ENCODE data around the gene KRTAP4-8. TPM values are rescaled to one million over a fixed set of nuclear protein-coding genes. Genes with fewer than 3 reads are reported as not detected.
"Not testable (repeated sequence)": the region's sequence is repeated elsewhere in the genome, so short reads cannot be mapped to it uniquely, and the experiment has no call there.

Gene KRTAP4-8
- total RNA-seq, 1 donor from 2014 or later, result not detected

DNA sequence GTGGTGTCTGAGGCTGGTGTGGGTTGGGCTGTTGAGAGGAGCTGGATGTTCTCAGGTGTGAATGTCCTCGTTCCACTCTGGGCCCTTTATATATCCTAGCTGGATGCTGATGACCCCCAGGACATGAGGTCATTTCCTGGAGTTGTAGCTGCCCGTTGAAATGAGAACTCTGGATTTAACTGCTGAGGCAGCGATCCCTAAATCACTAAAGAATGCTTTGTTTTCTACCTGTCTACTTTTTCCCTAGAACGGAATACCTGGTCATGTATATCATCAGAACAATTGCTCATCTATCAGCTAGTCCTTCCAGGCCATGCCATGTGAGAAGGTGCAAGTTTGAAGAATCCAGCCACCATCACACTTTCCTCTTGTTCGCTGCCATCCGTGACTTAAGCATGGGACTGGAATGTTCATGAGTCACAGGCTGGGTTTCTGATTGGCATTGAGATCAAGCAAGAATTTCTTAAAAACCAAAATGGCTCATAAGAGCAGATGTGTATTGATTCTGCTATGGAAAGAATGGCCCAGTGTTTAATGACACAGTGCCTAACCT, 37.8 kb downstream of the KRTAP4-8 start, which contains the start of gene KRTAP2-3:
TSS of gene KRTAP2-3 (minus strand) at position 63 of the 553 bp plus-strand sequence. CDS start 64 bp downstream, outside the sequence.
- H3K27me3 Mint-ChIP-seq (ENCODE audit: low read depth), result no peaks in the 10 kb centered on the region
- H3K27ac Mint-ChIP-seq (ENCODE audit: unreplicated experiment), result peak within 1 kb of the TSS; percentile 95
- TF ChIP-seq, protein P1, sequence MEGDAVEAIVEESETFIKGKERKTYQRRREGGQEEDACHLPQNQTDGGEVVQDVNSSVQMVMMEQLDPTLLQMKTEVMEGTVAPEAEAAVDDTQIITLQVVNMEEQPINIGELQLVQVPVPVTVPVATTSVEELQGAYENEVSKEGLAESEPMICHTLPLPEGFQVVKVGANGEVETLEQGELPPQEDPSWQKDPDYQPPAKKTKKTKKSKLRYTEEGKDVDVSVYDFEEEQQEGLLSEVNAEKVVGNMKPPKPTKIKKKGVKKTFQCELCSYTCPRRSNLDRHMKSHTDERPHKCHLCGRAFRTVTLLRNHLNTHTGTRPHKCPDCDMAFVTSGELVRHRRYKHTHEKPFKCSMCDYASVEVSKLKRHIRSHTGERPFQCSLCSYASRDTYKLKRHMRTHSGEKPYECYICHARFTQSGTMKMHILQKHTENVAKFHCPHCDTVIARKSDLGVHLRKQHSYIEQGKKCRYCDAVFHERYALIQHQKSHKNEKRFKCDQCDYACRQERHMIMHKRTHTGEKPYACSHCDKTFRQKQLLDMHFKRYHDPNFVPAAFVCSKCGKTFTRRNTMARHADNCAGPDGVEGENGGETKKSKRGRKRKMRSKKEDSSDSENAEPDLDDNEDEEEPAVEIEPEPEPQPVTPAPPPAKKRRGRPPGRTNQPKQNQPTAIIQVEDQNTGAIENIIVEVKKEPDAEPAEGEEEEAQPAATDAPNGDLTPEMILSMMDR (IDR thresholded peaks at IDR 0.05), result no peak
- peaks cover 4% of the 10 kb centered on the region for H3K9me3 Mint-ChIP-seq (ENCODE audit: low read depth)
- no peak for DNase-seq (ENCODE audit: low spot score)
- peaks cover 1% of the 10 kb centered on the region for H3K36me3 Mint-ChIP-seq (ENCODE audit: low read depth)
- H3K4me1 Mint-ChIP-seq (ENCODE audit: low read depth), result peaks cover 50% of the 10 kb centered on the region
- peak within 1 kb of the TSS; percentile 5 for H3K4me3 Mint-ChIP-seq (ENCODE audit: unreplicated experiment)

DNA sequence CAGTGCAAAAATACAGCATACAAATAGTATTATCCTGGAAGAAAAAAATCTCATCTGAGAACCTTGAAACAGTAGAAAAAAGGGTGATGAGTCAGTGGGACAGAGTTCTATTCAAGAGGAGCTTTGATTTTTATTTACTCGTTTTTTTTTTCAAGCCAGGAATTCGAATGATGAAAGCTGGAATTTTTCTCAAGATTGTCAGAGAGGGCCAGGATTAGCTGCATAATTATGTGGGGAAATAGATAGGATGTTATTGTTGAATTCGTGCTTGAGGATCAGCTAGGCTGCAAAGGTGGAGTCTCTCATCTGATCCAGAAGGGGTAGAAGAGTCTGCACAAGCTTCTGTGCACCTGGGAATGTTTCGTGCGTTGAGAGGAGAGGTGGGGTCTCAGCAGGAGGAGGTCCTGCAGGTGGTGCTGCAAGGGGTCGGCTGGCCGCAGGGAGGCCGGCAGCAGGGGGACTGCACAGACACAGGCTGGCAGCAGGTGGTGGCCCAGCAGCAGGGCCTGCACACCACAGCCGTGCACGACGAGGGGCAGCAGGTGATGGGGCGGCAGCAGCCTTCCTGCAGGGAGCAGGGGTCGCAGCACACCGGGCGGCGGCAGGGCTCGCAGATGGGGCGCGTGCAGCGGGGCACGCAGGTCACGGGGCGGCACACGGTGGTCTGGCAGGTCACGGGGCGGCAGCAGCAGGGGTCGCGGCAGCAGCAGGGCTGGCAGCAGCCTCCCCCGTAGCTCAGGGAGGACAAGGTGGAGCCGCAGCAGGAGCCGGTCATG, 38.5 kb downstream of the KRTAP4-8 start:
- peak overlapping the region; percentile 91 for H3K27ac Mint-ChIP-seq (ENCODE audit: unreplicated experiment)
- not testable (repeated sequence) for H3K9me3 Mint-ChIP-seq (ENCODE audit: low read depth); H3K27me3 Mint-ChIP-seq (ENCODE audit: low read depth); DNase-seq (ENCODE audit: low spot score); H3K36me3 Mint-ChIP-seq (ENCODE audit: low read depth)
- peaks cover 50% of the 10 kb centered on the region for H3K4me1 Mint-ChIP-seq (ENCODE audit: low read depth)
- peak overlapping the region; percentile 5 for H3K4me3 Mint-ChIP-seq (ENCODE audit: unreplicated experiment)

DNA sequence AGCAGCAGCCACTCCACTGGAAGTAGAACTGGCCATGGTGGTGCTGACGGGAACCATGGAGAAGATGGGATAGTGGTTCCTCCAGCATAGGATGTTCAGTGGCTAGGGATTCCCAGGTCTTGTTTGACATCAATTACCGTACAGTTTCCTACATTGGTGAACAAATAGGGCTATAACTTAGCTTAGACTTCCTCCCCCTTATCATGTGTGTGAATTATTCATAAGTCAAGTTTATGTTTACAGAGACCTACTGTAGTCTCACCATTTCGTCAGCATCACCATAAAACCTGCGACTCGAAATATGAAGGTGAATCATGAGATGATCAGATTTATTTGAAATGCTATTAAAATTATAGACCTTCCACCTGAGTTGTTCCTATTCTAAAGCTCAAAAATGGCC, 39.2 kb downstream of the KRTAP4-8 start:
- H3K27me3 Mint-ChIP-seq (ENCODE audit: low read depth), result no peaks in the 10 kb centered on the region
- H3K4me3 Mint-ChIP-seq (ENCODE audit: unreplicated experiment), result no peak overlapping the region
- no peak for DNase-seq (ENCODE audit: low spot score)
- peaks cover 4% of the 10 kb centered on the region for H3K9me3 Mint-ChIP-seq (ENCODE audit: low read depth)
- TF ChIP-seq, protein P1 (IDR thresholded peaks at IDR 0.05), result no peak
- H3K4me1 Mint-ChIP-seq (ENCODE audit: low read depth), result peaks cover 46% of the 10 kb centered on the region
- peak overlapping the region; percentile 91 for H3K27ac Mint-ChIP-seq (ENCODE audit: unreplicated experiment)
- H3K36me3 Mint-ChIP-seq (ENCODE audit: low read depth), result peaks cover 1% of the 10 kb centered on the region

DNA sequence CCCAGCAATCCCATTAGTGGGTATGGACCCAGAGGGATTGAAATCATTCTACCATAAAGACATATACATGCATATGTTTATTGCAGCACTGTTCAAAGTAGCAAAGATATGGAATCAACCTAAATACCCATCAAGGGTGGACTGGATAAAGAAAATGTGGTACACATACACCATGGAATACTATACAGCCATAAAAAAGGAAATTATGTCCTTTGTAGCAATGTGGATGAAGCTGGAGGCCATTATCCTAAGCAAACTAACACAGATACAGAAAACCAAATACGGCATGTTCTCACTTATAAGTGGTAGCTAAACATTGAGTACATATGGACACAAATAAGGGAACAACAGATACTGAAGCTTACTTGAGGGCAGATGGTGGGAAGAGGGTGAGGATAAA, 40.4 kb downstream of the KRTAP4-8 start:
- peaks cover 10% of the 10 kb centered on the region for H3K9me3 Mint-ChIP-seq (ENCODE audit: low read depth)
- no peak overlapping the region for H3K27ac Mint-ChIP-seq (ENCODE audit: unreplicated experiment)
- TF ChIP-seq, protein P1 (IDR thresholded peaks at IDR 0.05), result no peak
- peaks cover 3% of the 10 kb centered on the region for H3K36me3 Mint-ChIP-seq (ENCODE audit: low read depth)
- no peaks in the 10 kb centered on the region for H3K27me3 Mint-ChIP-seq (ENCODE audit: low read depth)
- DNase-seq (ENCODE audit: low spot score), result no peak
- peaks cover 36% of the 10 kb centered on the region for H3K4me1 Mint-ChIP-seq (ENCODE audit: low read depth)
- no peak overlapping the region for H3K4me3 Mint-ChIP-seq (ENCODE audit: unreplicated experiment)

DNA sequence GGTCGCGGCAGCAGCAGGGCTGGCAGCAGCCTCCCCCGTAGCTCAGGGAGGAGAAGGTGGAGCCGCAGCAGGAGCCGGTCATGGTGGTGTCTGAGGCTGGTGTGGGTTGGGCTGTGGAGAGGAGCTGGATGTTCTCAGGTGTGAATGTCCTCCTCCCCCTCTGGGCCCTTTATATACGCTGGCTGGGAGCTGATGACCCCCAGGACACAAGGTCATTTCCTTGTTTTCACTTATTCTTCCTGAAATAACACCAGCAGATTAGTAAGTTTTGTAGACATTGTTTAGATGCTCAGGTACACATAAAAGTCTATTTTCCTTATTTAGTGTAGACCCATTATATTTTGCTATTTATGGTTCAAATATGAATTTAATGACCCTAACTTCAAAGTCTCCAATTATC, 42.8 kb downstream of the KRTAP4-8 start, which contains the start of gene KRTAP2-2:
TSS of gene KRTAP2-2 (minus strand) at position 101 of the 400 bp plus-strand sequence. CDS start at position 82, 19 bp downstream.
- not testable (repeated sequence) for H3K27me3 Mint-ChIP-seq (ENCODE audit: low read depth)

DNA sequence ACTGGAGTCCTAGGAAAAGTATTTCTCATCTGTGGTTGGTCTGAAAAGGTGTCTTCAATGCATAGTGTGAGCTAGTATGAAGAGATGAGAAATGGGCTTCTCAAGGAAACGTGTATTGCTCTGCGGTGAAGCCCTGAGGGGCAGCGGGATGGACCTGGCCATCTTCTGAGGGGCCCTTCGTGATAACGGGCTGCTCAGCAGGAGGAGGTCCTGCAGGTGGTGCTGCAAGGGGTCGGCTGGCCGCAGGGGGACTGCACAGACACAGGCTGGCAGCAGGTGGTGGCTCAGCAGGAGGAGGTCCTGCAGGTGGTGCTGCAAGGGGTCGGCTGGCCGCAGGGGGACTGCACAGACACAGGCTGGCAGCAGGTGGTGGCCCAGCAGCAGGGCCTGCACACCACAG, 43.4 kb downstream of the KRTAP4-8 start:
- H3K4me1 Mint-ChIP-seq (ENCODE audit: low read depth), result peaks cover 12% of the 10 kb centered on the region
- not testable (repeated sequence) for H3K27me3 Mint-ChIP-seq (ENCODE audit: low read depth); H3K9me3 Mint-ChIP-seq (ENCODE audit: low read depth); H3K36me3 Mint-ChIP-seq (ENCODE audit: low read depth); DNase-seq (ENCODE audit: low spot score); H3K27ac Mint-ChIP-seq (ENCODE audit: unreplicated experiment); H3K4me3 Mint-ChIP-seq (ENCODE audit: unreplicated experiment)

More for the DNA sequence above, 42.8 kb downstream of the KRTAP4-8 start, which contains the start of gene KRTAP2-2:
- peaks cover 12% of the 10 kb centered on the region for H3K4me1 Mint-ChIP-seq (ENCODE audit: low read depth)
- H3K27ac Mint-ChIP-seq (ENCODE audit: unreplicated experiment); H3K4me3 Mint-ChIP-seq (ENCODE audit: unreplicated experiment); H3K36me3 Mint-ChIP-seq (ENCODE audit: low read depth); DNase-seq (ENCODE audit: low spot score); H3K9me3 Mint-ChIP-seq (ENCODE audit: low read depth): not testable (repeated sequence)
